Colonic mucosa (tissue), 4 donors: ENCODE results near the gene MPDU1. TPM values are rescaled to one million over a fixed set of nuclear protein-coding genes. Genes with fewer than 3 reads are reported as not detected.
A peak's percentile ranks its signal among the peaks of the same experiment; 100 is the strongest.

Experiments used
- DNase-seq: peaks from one replicate; pipeline ENCODE4 v3.0.0-alpha.2; 2020
- H3K27ac ChIP-seq: fragments of 200-600 bp; one replicate; pipeline ENCODE4 v1.8.0; 2021
- H3K27me3 ChIP-seq: fragments of 200-600 bp; one replicate; pipeline ENCODE4 v1.8.0; 2021
- H3K36me3 ChIP-seq: fragments of 200-600 bp; one replicate; pipeline ENCODE4 v1.8.0; 2021
- H3K4me1 ChIP-seq: fragments of 200-600 bp; one replicate; pipeline ENCODE4 v1.8.0; 2021; ENCODE audit warnings: mild to moderate bottlenecking
- H3K4me3 ChIP-seq: fragments of 200-600 bp; one replicate; pipeline ENCODE4 v1.8.0; 2021
- H3K9ac ChIP-seq, 2 donors: one replicate each; pipeline ENCODE4 v1.7.0; 2013; ENCODE audit warnings: control low read depth in 2 of 2, low read depth in 2 of 2, low read length in 2 of 2
- H3K9me3 ChIP-seq: fragments of 200-600 bp; one replicate; pipeline ENCODE4 v1.8.0; 2021
- intact Hi-C: fragments of 100-400 bp; cut with DNase I; formaldehyde crosslinking; loops from one replicate; pipeline ENCODE4 v1.14.1; 2022
- total RNA-seq, 2 donors: library from RNA; stranded (reverse); fragmentation: NEBNext Ultra II Directional in 1 of 2; extraction: Animal tissue kit (Norgen Biotek cat#: 25700) in 1 of 2; gene quantifications; one replicate each; pipeline ENCODE4 v1.2.1, GENCODE V29; 2021
- TF ChIP-seq, protein P1 (sequence below): fragments of 200-600 bp; IDR thresholded peaks from one replicate; pipeline ENCODE4 v1.8.0; 2022; ENCODE audit warnings: antibody characterized with exemption, mild to moderate bottlenecking
- donor health status: healthy.
- donor health status: DM: no; HTN: no; CAD: no.
- donor health status: DM: no; HTN: no; CAD: no.

Gene MPDU1
- total RNA-seq, 2 donors from 2014 or later: 80.1 to 111 TPM

- DNase-seq: peak; percentile 24
- H3K4me3 ChIP-seq: peak overlapping the region; percentile 80
- no peaks in the 10 kb centered on the region for H3K27me3 ChIP-seq
- intact Hi-C loops: no loop called here
- H3K36me3 ChIP-seq: no peaks in the 10 kb centered on the region
- TF ChIP-seq, protein P1, sequence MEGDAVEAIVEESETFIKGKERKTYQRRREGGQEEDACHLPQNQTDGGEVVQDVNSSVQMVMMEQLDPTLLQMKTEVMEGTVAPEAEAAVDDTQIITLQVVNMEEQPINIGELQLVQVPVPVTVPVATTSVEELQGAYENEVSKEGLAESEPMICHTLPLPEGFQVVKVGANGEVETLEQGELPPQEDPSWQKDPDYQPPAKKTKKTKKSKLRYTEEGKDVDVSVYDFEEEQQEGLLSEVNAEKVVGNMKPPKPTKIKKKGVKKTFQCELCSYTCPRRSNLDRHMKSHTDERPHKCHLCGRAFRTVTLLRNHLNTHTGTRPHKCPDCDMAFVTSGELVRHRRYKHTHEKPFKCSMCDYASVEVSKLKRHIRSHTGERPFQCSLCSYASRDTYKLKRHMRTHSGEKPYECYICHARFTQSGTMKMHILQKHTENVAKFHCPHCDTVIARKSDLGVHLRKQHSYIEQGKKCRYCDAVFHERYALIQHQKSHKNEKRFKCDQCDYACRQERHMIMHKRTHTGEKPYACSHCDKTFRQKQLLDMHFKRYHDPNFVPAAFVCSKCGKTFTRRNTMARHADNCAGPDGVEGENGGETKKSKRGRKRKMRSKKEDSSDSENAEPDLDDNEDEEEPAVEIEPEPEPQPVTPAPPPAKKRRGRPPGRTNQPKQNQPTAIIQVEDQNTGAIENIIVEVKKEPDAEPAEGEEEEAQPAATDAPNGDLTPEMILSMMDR: no peak
- H3K27ac ChIP-seq: peak overlapping the region; percentile 87
- no peaks in the 10 kb centered on the region for H3K9me3 ChIP-seq
- peaks cover 7% of the 10 kb centered on the region for H3K4me1 ChIP-seq
- H3K9ac ChIP-seq: peak overlapping the region; percentile 86 to 93
Observed at GRCh38 chr17:7626956-7627249, 43.3 kb downstream of the MPDU1 start.

GRCh38 chr17:7627250-7628121, 43.8 kb downstream of the MPDU1 start, which contains the start of gene SAT2:
SAT2 (minus strand) TSS chr17:7627821; CDS start chr17:7627635, 186 bp downstream.
- H3K4me3 ChIP-seq: peak within 1 kb of the TSS; percentile 80
- peaks cover 7% of the 10 kb centered on the region for H3K4me1 ChIP-seq
- H3K27ac ChIP-seq: peak within 1 kb of the TSS; percentile 87
- no peaks in the 10 kb centered on the region for H3K36me3 ChIP-seq
- H3K27me3 ChIP-seq: no peaks in the 10 kb centered on the region
- intact Hi-C loops: no loop called here
- TF ChIP-seq, protein P1: no peak
- DNase-seq: peak; percentile 97
- H3K9ac ChIP-seq: peak within 1 kb of the TSS; percentile 86 to 93
- no peaks in the 10 kb centered on the region for H3K9me3 ChIP-seq

DNA sequence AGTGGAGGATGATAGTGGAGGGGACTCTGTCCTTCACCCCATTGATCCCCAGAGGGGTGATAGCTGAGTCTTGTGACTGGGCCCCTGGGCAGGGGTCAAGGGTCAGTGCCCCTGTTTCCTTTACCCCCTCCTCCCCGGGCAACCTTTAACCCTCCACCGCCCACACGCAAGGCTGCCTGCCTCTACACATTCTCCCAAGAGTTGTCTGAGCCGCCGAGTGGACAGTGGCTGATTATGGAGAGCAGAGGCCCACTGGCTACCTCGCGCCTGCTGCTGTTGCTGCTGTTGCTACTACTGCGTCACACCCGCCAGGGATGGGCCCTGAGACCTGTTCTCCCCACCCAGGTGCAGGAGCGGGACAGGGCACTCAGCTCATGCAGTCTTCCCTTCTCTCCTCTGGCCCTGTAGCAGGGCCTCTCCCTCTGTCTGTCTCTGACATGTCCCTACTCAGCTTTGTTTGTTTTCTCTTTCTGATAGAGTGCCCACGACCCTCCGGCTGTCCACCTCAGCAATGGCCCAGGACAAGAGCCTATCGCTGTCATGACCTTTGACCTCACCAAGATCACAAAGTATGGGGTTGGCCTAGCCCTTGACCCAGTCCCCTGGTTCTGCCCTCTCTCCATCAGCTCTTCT, 46.4 kb downstream of the MPDU1 start, which contains the start of gene SHBG:
Gene SHBG (plus strand): TSS at position 197 of the 633 bp plus-strand sequence. CDS start 38 bp downstream, at position 235.
- Histone ChIP-seq H3K36me3 (no peaks in the 10 kb centered on the region), H3K9me3 (no peaks in the 10 kb centered on the region), H3K4me3 (no peak within 1 kb of the TSS), H3K27ac (no peak within 1 kb of the TSS), H3K27me3 (no peaks in the 10 kb centered on the region), H3K4me1 (peaks cover 7% of the 10 kb centered on the region), H3K9ac (no peak within 1 kb of the TSS)
- intact Hi-C loops: loop anchor here (5.0 kb wide), 1 partner anchor 57 kb away; the partner anchor contains the start of genes TP53 and WRAP53
- TF ChIP-seq, protein P1: no peak
- no peak for DNase-seq

DNA sequence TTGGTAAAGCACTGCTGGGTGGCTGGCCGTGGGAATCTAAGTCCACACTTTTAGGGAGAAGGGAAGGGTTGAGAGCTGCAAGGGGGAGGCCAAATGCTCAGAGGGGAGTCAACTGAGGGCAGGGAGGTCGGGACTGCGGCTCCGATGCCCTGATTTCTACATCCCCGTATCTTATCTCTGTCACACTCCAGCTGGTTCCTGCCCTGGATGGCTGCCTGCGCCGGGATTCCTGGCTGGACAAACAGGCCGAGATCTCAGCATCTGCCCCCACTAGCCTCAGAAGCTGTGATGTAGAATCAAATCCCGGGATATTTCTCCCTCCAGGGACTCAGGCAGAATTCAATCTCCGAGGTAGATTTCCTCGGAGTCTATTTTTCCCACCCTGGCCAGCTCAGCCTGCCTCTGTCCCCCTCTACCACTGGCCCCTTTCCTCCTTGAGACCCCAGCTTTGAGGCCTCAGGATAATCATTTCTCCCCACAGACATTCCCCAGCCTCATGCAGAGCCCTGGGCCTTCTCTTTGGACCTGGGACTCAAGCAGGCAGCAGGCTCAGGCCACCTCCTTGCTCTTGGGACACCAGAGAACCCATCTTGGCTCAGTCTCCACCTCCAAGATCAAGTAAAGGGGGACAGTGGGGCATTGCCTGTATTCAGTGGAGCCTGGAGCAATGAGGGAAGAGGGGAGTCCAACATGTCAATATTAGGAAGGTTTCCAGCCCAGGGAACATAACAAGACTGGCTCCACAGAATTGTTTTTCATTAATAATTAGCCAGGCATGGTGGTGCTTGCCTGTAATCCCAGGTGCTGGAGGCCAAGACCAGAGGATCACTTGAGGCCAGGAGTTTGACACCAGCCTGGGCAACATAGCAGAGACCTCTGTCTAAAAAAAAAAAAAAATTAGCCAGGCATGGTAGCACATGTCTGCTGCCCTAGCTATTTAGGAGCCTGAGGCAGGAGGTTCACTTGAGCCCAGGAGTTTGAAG, 48.0 kb downstream of the MPDU1 start:
- no peak for DNase-seq
- no peaks in the 10 kb centered on the region for H3K27me3 ChIP-seq
- no peaks in the 10 kb centered on the region for H3K36me3 ChIP-seq
- no peaks in the 10 kb centered on the region for H3K9me3 ChIP-seq
- intact Hi-C loops: loop anchor here (5.0 kb wide), 1 partner anchor 56 kb away; the partner anchor contains the start of genes TP53 and WRAP53
- peaks cover 2% of the 10 kb centered on the region for H3K4me1 ChIP-seq
- H3K27ac ChIP-seq: no peak overlapping the region
- no peak overlapping the region for H3K4me3 ChIP-seq
- no peak overlapping the region for H3K9ac ChIP-seq
- TF ChIP-seq, protein P1: no peak

DNA sequence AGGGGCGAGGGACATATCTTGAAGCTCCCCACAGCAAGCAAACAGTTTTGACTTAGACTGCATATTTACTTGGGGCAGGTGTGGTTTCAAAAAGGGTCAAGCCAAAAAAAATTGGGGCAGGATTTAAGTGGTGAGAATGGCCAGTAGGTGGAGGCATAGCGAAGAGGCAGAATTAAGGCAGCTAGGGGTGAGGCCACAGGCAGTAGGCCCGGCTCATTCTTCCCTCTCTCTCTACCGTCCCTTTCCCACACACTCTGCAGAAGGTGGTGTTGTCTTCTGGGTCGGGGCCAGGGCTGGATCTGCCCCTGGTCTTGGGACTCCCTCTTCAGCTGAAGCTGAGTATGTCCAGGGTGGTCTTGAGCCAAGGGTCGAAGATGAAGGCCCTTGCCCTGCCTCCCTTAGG, 48.8 kb downstream of the MPDU1 start:
- DNase-seq: peak; percentile 32
- Histone ChIP-seq H3K9ac (peak overlapping the region in 1 of 2 donors; percentile 29), H3K9me3 (no peaks in the 10 kb centered on the region), H3K4me3 (no peak overlapping the region), H3K36me3 (no peaks in the 10 kb centered on the region), H3K27me3 (no peaks in the 10 kb centered on the region), H3K4me1 (no peaks in the 10 kb centered on the region), H3K27ac (no peak overlapping the region)
- intact Hi-C loops: loop anchor here (5.0 kb wide), 1 partner anchor 55 kb away; the partner anchor contains the start of genes TP53 and WRAP53
- TF ChIP-seq, protein P1: peak; percentile 38
